Nephron (organoid): Measurements from ENCODE around the gene SNIP1.

Experiments used
- H3K27ac Mint-ChIP-seq, 3 experiments: 2 replicates each; pipeline ENCODE4 v1.8.0; 2020; ENCODE audit warnings: mixed read lengths in 3 of 3, mild to moderate bottlenecking in 2 of 3, moderate library complexity in 1 of 3
- H3K27me3 Mint-ChIP-seq: 2 replicates; pipeline ENCODE4 v1.8.0; 2021; ENCODE audit warnings: low read depth, mild to moderate bottlenecking, moderate library complexity, mixed read lengths
- H3K36me3 Mint-ChIP-seq: 2 replicates; pipeline ENCODE4 v1.8.0; 2020; ENCODE audit warnings: low read depth, mixed read lengths
- H3K4me1 Mint-ChIP-seq: 2 replicates; pipeline ENCODE4 v1.8.0; 2020; ENCODE audit warnings: mixed read lengths
- H3K4me3 Mint-ChIP-seq, 3 experiments: 2 replicates each; pipeline ENCODE4 v1.8.0; 2020; ENCODE audit warnings: mild to moderate bottlenecking in 3 of 3, mixed read lengths in 3 of 3, moderate library complexity in 2 of 3
- H3K9me3 Mint-ChIP-seq: 2 replicates; pipeline ENCODE4 v1.8.0; 2020; ENCODE audit warnings: mixed read lengths
- TF ChIP-seq, protein P1 (sequence below), 3 experiments: fragments of 200-600 bp; sonication (generic); IDR thresholded peaks; one replicate each; pipeline ENCODE4 v1.5.0; 2021; ENCODE audit warnings: antibody characterized with exemption in 3 of 3; ENCODE audit not compliant: unreplicated experiment in 3 of 3

Gene SNIP1

DNA sequence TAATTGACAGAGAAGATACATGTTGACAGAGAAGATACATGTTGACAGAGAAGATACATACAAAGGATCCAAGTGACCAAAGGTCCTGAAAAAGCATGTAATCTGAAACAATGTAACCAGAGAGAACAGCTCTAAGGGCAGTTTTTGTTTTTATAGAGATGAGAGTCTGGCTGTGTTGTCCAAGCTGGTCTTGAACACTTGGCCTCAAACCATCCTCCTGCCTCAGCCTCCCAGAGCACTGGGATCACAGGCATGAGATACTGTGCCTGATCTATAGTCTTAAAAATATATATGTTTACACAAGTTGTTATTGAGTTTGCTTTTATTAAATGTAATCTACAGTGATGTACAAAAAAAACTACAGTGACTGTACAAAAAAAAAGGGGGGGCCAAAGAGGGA, 52.0 kb downstream of the SNIP1 start:
- Mint-ChIP-seq H3K27ac (no peak overlapping the region), H3K9me3 (no peaks in the 10 kb centered on the region), H3K4me1 (peaks cover 4% of the 10 kb centered on the region), H3K4me3 (no peak overlapping the region), H3K36me3 (peaks cover 54% of the 10 kb centered on the region), H3K27me3 (no peaks in the 10 kb centered on the region)
- TF ChIP-seq, protein P1, sequence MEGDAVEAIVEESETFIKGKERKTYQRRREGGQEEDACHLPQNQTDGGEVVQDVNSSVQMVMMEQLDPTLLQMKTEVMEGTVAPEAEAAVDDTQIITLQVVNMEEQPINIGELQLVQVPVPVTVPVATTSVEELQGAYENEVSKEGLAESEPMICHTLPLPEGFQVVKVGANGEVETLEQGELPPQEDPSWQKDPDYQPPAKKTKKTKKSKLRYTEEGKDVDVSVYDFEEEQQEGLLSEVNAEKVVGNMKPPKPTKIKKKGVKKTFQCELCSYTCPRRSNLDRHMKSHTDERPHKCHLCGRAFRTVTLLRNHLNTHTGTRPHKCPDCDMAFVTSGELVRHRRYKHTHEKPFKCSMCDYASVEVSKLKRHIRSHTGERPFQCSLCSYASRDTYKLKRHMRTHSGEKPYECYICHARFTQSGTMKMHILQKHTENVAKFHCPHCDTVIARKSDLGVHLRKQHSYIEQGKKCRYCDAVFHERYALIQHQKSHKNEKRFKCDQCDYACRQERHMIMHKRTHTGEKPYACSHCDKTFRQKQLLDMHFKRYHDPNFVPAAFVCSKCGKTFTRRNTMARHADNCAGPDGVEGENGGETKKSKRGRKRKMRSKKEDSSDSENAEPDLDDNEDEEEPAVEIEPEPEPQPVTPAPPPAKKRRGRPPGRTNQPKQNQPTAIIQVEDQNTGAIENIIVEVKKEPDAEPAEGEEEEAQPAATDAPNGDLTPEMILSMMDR (IDR thresholded peaks at IDR 0.05; ENCODE audit: unreplicated experiment in 3 of 3), result no peak

DNA sequence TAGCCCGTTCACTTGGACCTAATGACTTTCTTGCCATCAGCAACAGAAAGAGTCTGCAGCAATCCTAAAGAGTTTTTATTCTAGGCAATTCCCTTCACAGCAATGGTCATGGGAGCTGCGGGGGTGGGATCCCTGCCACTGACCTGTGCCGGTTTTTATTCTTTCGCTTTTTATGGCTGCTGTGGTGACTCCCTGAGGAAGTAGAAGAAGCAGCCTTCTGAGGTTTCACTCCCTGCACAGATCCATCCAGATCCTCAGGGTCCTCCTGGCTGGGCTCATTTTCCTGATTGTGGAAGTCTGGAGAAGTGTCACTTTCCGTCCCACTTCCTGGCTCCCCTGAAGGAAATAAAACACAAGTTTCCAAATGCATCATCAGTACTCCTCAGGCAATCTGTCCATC, 52.4 kb downstream of the SNIP1 start:
- Mint-ChIP-seq H3K27ac (no peak overlapping the region), H3K36me3 (peaks cover 53% of the 10 kb centered on the region), H3K27me3 (no peaks in the 10 kb centered on the region), H3K4me3 (no peak overlapping the region), H3K4me1 (peaks cover 4% of the 10 kb centered on the region), H3K9me3 (no peaks in the 10 kb centered on the region)
- TF ChIP-seq, protein P1 (IDR thresholded peaks at IDR 0.05; ENCODE audit: unreplicated experiment in 3 of 3), result no peak

DNA sequence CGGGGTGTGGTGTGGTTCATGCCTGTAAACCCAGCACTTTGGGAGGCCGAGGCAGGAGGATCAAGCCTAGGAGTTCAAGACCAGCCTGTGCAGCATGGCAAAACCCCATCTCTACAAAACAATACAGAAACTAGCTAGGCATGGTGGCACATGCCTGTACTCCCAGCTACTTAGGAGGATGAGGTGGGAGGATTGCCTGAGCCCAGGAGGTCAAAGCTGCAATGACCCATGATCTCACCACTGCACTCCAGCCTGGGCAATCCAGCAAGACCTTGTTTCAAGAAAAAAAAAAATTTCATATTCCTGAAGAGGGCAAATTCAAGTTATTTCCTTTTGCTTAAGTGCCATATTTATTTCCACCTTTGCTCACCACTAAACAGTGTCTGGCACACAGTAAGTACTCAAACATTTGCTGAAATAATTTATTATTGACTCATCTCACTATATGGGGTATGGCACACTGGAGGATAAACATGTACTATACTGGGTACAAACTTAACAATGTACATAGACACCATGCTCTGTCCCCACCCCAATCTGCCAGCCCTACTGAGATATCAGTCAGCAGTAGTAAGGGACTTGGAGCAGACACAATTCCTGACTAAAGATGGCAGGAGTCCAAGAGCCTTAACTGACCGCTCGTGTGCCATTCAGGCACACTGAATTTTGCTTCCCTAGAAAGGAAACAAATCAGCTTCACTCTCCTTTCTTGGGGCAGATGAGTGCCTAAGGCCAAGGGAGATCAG, 55.0 kb downstream of the SNIP1 start:
- no peak overlapping the region for H3K4me3 Mint-ChIP-seq
- H3K9me3 Mint-ChIP-seq, result no peaks in the 10 kb centered on the region
- H3K36me3 Mint-ChIP-seq, result peaks cover 47% of the 10 kb centered on the region

DNA sequence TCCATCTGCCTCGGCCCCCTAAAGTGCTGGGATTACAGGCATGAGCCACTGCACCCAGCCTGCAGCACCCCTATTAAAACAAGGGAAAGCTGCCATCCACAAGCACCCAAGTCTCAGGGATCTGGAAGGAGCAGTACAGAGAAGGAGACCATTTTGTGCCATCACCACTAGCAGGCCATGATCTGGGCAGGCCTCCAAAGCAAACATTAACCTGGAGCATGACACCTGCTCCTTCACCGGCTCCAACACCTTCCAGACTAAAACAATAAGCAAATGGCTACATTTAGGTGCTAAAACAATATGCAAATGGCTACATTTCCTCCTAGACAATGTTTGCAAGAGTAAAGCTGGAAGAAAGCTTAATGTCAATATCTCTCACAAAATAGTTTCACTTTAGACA, 56.3 kb downstream of the SNIP1 start:
- Mint-ChIP-seq H3K27me3 (no peaks in the 10 kb centered on the region), H3K4me1 (peaks cover 4% of the 10 kb centered on the region), H3K27ac (no peak overlapping the region), H3K9me3 (no peaks in the 10 kb centered on the region), H3K4me3 (no peak overlapping the region), H3K36me3 (peaks cover 53% of the 10 kb centered on the region)
- TF ChIP-seq, protein P1 (IDR thresholded peaks at IDR 0.05; ENCODE audit: unreplicated experiment in 3 of 3), result no peak

More for the DNA sequence above, 55.0 kb downstream of the SNIP1 start:
- H3K27ac Mint-ChIP-seq, result no peak overlapping the region
- TF ChIP-seq, protein P1 (IDR thresholded peaks at IDR 0.05; ENCODE audit: unreplicated experiment in 3 of 3), result no peak
- H3K4me1 Mint-ChIP-seq, result peaks cover 4% of the 10 kb centered on the region
- no peaks in the 10 kb centered on the region for H3K27me3 Mint-ChIP-seq

DNA sequence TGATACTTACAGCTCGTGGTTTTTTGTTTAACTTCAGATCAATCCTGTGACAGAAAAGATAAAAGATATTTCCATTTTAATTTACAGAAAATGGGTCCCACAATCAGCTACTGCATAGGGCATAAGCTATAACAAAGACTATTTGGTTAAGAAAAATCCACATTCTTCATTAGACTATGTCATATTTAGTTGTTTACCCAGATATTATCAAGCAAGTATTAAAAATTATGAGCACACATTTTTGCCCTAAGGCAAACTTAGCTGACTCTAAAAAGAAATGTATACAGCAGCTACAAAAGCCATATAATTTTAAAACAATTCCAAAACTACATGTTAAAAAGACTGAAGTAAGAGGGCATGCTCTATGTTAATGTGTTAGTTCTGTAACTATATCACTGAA, 58.2 kb downstream of the SNIP1 start:
- Mint-ChIP-seq H3K27ac (no peak overlapping the region), H3K27me3 (no peaks in the 10 kb centered on the region), H3K9me3 (no peaks in the 10 kb centered on the region), H3K4me1 (peaks cover 4% of the 10 kb centered on the region), H3K4me3 (no peak overlapping the region), H3K36me3 (peaks cover 44% of the 10 kb centered on the region)
- TF ChIP-seq, protein P1 (IDR thresholded peaks at IDR 0.05; ENCODE audit: unreplicated experiment in 3 of 3), result no peak
